ENCODE results near the gene FBXL17.

- TF ChIP-seq CTCF (conservative IDR thresholded peaks at IDR 0.05; ENCODE audit: low read depth, low read length) (no peak), EZH2phosphoT487 (IDR thresholded peaks at IDR 0.05; ENCODE audit: borderline replicate concordance, low read length) (no peak), EZH2 (IDR thresholded peaks at IDR 0.05; ENCODE audit: low read length, unreplicated experiment) (no peak)
Measured at GRCh38 chr5:108193021-108193795, 188.7 kb downstream of the FBXL17 start.
